IPS DF 4.7 (cell line): Measurements from ENCODE around the gene APLP2.
"Not testable (repeated sequence)": the region's sequence is repeated elsewhere in the genome, so short reads cannot be mapped to it uniquely, and the experiment has no call there.

Experiments
- DNase-seq: peaks from one replicate; pipeline ENCODE4 v3.0.0-alpha.2; 2013; ENCODE audit warnings: low spot score; ENCODE audit errors: extremely low read depth

Gene APLP2

GRCh38 chr11:130069659-130070108 is at the start of gene APLP2:
TSS of gene APLP2 (plus strand) at chr11:130069894. CDS start at chr11:130069978, 84 bp downstream.
- DNase-seq = peak; percentile 68

- no peak for DNase-seq
Observed at GRCh38 chr11:130020323-130020722, 49.4 kb upstream of the APLP2 start.

GRCh38 chr11:130021606-130022005 is 48.1 kb upstream of the APLP2 start:
- DNase-seq = not testable (repeated sequence)

- no peak for DNase-seq
Observed at GRCh38 chr11:130022799-130023198, 46.9 kb upstream of the APLP2 start.

DNA sequence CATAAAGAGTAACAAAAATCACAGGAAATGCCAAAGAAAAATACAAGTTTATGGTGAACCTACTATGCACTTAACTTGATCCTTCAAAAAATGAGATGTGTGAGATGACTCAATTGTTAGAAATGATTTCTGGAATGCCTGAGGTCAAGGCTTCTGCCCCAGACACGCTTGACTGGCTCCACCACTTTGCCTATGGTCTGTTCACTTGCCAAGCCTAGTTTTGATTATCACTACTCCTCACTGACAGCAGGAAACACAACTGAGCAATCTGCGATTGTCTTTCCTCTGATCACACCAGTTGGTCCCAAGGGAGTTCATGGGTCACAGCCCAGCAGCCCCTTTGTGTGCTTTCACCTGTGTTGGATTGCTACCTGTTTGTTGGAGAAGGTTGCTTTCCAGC is 46.5 kb upstream of the APLP2 start:
- no peak for DNase-seq

GRCh38 chr11:130024361-130024760 is 45.3 kb upstream of the APLP2 start:
- DNase-seq = no peak

- DNase-seq = no peak
Observed at GRCh38 chr11:130025371-130025770, 44.3 kb upstream of the APLP2 start.

- no peak for DNase-seq
Observed at GRCh38 chr11:130029137-130029536, 40.6 kb upstream of the APLP2 start.

DNA sequence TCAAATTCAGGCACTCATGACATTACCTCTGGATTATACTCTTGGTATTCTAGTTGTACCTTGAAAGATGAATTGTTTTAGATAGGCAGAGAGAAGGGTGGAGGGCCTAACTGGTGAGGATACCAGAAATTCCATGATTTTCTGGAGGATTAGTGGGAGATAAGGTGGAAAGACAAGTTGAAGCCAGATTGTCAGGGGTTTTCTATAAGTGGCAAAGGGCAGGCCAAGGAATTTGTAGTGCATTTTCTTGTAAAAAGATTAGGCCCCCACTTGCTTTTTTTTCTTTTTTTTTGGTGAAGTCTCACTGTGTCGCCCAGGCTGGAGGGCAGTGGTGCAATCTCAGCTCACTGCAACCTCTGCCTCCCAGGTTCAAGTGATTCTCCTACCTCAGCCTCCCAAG is 38.6 kb upstream of the APLP2 start:
- no peak for DNase-seq

- no peak for DNase-seq
Observed at GRCh38 chr11:130031945-130032344, 37.7 kb upstream of the APLP2 start.

DNA sequence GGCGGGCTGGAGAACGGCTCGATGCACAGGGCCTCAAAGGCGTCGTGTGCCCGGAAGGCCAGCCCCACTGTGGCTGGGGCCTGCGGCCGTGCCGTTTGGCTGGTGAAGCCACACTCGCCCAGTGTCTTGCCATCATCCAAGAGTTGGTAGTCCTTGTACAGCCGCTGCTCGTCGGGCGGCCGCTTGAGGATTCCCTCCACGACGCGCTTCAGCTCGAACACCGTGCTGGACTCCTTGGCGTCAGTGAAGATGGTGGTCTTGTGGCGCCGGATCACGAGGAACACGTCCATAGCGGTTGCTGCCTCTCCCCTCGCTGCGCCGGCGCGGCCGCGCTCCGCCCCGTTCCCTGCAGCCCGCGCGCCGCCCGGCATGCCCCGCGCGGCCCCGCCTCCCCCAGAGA is 36.8 kb upstream of the APLP2 start:
- DNase-seq = no peak

- DNase-seq = no peak
Observed at GRCh38 chr11:130034236-130034635, 35.5 kb upstream of the APLP2 start.

- DNase-seq = no peak
Observed at GRCh38 chr11:130037058-130037457, 32.6 kb upstream of the APLP2 start.

DNA sequence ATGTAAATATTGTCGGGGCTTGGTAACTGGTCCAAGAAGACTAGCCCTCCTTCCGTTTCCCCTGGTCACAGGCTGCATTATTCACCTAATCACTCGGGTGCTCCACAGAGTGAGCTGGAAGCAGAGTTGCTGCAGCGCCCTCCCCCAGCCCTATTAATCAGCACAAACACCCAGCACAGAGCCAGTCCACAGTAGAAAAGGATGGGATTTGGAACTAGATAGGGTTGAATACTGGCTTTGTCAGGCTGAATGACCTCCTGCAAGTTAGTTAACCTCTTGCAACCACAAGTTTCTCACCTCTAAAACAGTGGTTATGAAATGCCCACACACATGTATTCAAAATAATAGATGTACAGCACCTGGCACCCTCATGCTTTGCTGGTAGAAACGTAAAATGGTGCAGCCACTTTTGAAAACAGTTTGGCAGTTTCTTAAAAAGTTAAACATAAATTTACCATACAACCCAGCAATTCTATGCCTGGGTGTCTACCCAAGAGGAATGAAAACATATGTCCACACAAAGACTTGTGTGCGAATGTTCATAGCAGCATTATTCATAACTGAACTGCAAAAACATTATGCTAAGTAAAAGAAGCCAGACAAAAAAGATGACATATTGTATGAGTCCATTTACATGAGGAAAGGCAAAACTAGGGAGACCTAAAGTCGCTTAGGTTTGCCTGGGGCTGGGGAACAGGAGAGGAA is 31.7 kb upstream of the APLP2 start:
- no peak for DNase-seq

GRCh38 chr11:130040281-130040940 is 29.3 kb upstream of the APLP2 start:
- no peak for DNase-seq

- DNase-seq = no peak
Observed at GRCh38 chr11:130042093-130042591, 27.6 kb upstream of the APLP2 start.

DNA sequence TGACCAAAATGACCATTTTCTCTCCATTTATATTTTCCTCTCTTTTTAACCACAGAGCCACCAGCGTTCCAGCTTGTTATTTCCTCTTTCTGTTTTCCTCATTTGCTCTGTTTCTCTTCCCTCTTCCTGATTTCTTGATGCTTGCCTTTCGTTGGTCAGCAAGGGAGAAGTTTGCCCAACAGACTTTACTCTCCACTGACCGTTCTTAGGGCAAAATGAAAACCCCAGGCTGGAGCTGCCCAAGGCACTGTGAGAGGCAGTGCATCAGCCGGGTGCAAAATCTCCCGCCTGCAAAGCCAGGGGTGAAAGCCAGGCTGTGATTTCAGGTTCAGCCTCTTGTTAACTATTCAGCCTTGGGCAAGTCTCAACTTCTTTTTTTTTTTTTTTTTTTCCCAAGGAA is 26.1 kb upstream of the APLP2 start:
- no peak for DNase-seq

- DNase-seq = no peak
Observed at GRCh38 chr11:130047141-130047540, 22.6 kb upstream of the APLP2 start.

DNA sequence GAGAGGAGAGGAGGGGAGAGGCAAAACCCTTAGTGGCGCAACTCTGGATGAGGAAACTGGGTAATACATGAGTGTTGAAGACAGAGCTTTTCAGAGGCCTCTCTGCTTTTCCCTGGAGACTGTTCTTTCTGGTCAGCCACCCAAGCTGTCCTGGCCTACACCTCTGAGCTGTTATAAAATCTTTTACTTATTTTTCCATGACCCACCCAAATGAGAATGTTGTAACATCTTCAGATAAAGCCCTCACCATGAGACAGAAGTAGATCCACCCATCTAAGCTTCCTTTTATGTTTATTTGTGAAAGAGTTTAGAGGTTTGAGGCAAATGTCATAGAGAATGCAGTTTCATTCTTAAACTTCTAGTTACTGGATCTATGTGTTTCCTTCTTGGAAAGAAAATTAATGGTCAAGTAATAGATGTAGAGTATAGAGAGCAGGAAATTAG is 20.3 kb upstream of the APLP2 start:
- no peak for DNase-seq

GRCh38 chr11:130050257-130050656 is 19.4 kb upstream of the APLP2 start:
- no peak for DNase-seq

DNA sequence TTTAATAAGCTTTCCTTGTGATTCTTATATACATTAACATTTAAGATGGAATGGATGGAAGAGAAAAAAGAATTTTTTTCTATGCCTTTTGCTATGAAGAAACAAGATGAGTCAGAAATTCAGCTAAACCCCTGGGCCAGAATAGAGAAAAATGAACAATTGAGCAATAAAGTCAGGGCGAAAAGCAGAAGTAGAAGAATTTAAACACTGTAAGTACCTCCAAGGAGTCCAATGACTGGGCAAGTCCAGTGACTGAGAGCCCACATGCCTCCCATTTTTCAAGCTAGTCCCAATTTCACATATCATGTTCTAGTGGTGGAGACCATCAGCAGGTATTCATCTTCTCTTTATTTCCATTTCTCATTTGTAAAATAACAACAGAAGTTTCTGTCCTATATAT is 18.6 kb upstream of the APLP2 start:
- DNase-seq = no peak

DNA sequence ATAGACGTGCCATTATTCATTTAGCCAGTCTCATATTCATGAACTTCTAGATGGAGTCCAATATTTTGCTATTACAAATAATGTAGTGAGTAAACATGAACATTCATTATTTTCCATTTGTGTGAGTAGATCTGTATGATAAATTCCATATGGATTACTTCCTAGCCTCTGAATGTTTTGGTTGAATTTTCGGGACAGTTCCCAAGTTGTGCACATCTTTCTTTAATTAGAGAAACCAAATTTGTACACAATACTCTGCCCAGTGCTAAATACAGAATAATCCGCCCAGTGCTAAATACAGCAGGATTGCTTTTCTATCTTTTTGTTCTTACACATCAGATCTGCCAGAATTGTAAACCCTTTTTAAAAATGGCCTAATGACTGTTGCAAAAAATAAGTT is 17.1 kb upstream of the APLP2 start:
- no peak for DNase-seq

DNA sequence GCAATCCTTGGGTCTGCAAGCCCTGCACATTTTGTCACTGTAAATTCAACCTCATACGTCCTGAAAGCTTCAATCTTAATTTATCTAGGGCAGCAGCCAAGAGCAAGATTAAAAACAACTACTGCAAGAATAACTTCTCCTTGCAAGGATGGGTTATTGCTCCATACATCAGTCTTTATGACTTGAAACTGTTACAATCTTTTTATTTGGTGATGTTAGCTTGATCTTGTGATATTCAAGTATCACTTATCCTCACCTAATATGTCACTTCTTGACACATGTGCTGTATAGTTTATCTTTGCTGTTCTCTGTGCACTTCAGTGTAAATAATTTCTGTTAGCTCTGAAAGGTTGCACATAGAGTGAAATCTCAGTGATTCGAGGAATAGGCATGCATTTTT is 14.7 kb upstream of the APLP2 start:
- no peak for DNase-seq
